ENCODE results near the gene SSRP1. TPM values are rescaled to one million over a fixed set of nuclear protein-coding genes. Genes with fewer than 3 reads are reported as not detected.

SSRP1 gene
- total and polyA plus RNA-seq, 9 of the 15 experiments (the other 6 are each of a cell fraction or from before 2014, with no cell fraction given) = 91.1 to 416 (median 245) TPM

- no peak for TF ChIP-seq USF1 (CRISPR knock-in tag; IDR thresholded peaks at IDR 0.05)
- TF ChIP-seq NFIC (IDR thresholded peaks at IDR 0.05) = no peak
- no peak for TF ChIP-seq ARID1B (IDR thresholded peaks at IDR 0.05)
- TF ChIP-seq ZNF436 (CRISPR knock-in tag; IDR thresholded peaks at IDR 0.05) = no peak
- no peak for TF ChIP-seq HNRNPH1 (optimal IDR thresholded peaks at IDR 0.05; ENCODE audit: low read depth, low read length)
- no peak for TF ChIP-seq PTRF (tag; IDR thresholded peaks at IDR 0.05)
- TF ChIP-seq TBP (optimal IDR thresholded peaks at IDR 0.05; ENCODE audit: low read depth, low read length) = peak; percentile 70
- no peak for TF ChIP-seq SIRT6 (IDR thresholded peaks at IDR 0.05; ENCODE audit: low read depth, low read length)
- no peak for TF ChIP-seq TRIM25 (IDR thresholded peaks at IDR 0.05; ENCODE audit: borderline replicate concordance)
- no peak for TF ChIP-seq E2F4 (CRISPR knock-in tag; IDR thresholded peaks at IDR 0.05; ENCODE audit: low read depth)
- peak; percentile 87 for TF ChIP-seq CREM (IDR thresholded peaks at IDR 0.05; ENCODE audit: low read depth)
- no peak for TF ChIP-seq SMAD3 (CRISPR knock-in tag; conservative IDR thresholded peaks at IDR 0.05)
- TF ChIP-seq TOE1 (IDR thresholded peaks at IDR 0.05; ENCODE audit: borderline replicate concordance) = 0 out of 2 replicates have a peak, but pooled peaks have one; percentile 24
- no peak for TF ChIP-seq TOE1 (CRISPR knock-in tag; IDR thresholded peaks at IDR 0.05; ENCODE audit: borderline replicate concordance, low read depth)
- TF ChIP-seq ZC3H4 (CRISPR knock-in tag; IDR thresholded peaks at IDR 0.05; ENCODE audit: borderline replicate concordance) = no peak
- TF ChIP-seq KDM5B (IDR thresholded peaks at IDR 0.05; ENCODE audit: insufficient replicate concordance, low read depth, low read length) = peak; percentile 59
- no peak for TF ChIP-seq GTF2F1 (IDR thresholded peaks at IDR 0.05; ENCODE audit: low read depth, low read length)
- TF ChIP-seq CHD2 (IDR thresholded peaks at IDR 0.05; ENCODE audit: low read depth, low read length) = no peak
- TF ChIP-seq RAD51 (IDR thresholded peaks at IDR 0.05; ENCODE audit: borderline replicate concordance, low read depth) = no peak
- no peak for TF ChIP-seq PTTG1 (tag; IDR thresholded peaks at IDR 0.05; ENCODE audit: low read depth)
- TF ChIP-seq ZZZ3 (IDR thresholded peaks at IDR 0.05) = peak; percentile 88
- TF ChIP-seq YBX1 (IDR thresholded peaks at IDR 0.05) = no peak
- no peak for TF ChIP-seq RBM34 (IDR thresholded peaks at IDR 0.05; ENCODE audit: borderline replicate concordance, insufficient read depth, low read length)
- no peak for TF ChIP-seq JUNB (CRISPR knock-in tag; conservative IDR thresholded peaks at IDR 0.05)
- no peak for TF ChIP-seq ZNF764 (CRISPR knock-in tag; IDR thresholded peaks at IDR 0.05; ENCODE audit: low read depth)
Measured at GRCh38 chr11:57335343-57336110, at the start of gene SSRP1 (continued).

All from K562 (cell line).